HG03280 (cell line): ENCODE data around the gene SLC26A4.

ENCODE experiments used
- ATAC-seq: cut with Tn5 transposase; IDR thresholded peaks from one replicate; pipeline ENCODE4 v1.9.1; 2021; ENCODE audit warnings: mild to moderate bottlenecking, moderate library complexity; ENCODE audit not compliant: unreplicated experiment

SLC26A4 gene

DNA sequence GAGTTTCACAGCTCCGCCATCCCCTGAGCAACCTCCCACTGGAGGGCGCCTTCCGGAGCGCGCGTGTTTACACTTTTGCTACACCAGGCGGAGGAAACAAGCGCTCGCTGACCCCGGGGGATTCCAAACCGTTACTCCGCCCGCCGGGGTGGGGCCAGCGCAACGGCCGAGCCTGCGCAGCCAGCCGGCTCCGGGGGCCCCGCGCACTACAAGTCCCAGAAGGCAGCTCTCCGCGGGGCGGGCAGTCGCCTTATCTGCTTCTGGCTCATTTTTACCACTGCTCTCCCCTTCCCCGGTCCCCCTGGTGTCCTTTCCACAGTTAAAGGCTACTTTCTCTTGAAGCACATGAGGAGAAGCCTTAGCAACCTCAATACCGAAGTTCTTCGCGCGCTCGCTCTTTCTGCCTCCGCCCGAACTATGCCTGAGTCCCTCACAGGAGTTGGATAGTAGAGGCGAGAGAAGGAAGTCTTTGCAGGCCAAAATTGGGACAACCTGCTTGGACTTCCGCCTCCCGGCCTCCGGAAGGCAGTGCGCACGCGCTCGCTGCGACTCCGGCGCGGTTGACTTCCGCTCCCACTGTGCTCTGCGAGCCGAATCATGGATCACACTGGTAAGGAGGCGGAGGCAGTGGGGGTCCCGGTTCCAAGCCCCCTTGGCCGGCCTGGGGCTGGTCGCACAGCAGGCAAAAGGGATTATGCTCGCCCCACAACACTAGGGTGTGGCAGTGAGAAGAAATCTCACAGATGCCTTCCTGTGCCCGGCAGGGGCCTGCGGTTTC is 83.1 kb downstream of the SLC26A4 start, which contains the start of gene CBLL1:
TSS of gene CBLL1 (plus strand) at position 576 of the 778 bp plus-strand sequence. CDS start at position 598, 22 bp downstream.
- peak; percentile 94 for ATAC-seq

DNA sequence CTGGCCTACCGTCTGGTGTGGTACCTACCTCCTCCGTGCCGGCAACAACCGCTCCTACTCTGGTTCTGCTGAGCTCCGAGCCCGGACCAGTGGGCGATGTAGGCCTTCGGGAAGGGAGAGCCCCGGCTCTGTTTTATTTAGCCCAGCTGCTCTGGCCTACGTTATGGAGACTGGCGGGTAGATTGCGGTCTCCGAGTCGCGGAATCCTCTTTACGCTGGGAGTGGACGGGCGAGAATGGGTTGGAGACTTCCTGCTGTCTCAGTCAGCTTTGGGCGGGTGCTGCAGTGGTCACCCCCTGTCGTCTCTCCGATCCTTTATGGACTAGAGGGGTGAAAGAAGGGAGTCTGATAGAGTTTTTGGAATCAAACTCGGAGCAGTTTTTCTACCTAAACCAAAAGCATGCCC is 83.7 kb downstream of the SLC26A4 start:
- peak; percentile 34 for ATAC-seq

- ATAC-seq, result no peak
Observed at GRCh38 chr7:107746006-107746405, 85.4 kb downstream of the SLC26A4 start.

GRCh38 chr7:107751113-107751512 is 90.5 kb downstream of the SLC26A4 start:
- no peak for ATAC-seq

- ATAC-seq, result no peak
Observed at GRCh38 chr7:107754642-107755041, 94.0 kb downstream of the SLC26A4 start.

- ATAC-seq, result no peak
Observed at GRCh38 chr7:107758667-107759066, 98.0 kb downstream of the SLC26A4 start.

DNA sequence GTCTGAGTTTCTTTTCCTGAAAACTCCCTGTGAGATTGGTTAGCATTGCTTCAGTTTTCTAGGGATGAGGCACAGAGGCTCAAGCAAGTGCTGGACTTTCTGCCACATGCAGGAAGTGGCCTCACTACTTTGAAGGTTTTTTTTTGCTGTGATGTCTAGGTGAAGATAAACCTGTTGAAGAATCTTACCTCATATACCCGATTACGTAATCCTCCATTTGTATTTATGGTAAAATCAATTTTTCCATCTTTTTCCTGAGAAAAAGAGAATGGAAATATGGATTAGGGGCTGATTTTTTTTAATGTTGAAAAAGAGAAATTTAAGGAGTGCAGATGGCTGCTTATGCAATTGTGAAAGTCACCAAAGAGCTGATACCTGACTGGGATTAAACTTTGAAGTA is 106.8 kb downstream of the SLC26A4 start:
- no peak for ATAC-seq
